Measurements from ENCODE around the gene GAPT. TPM values are rescaled to one million over a fixed set of nuclear protein-coding genes. Genes with fewer than 3 reads are reported as not detected.

GAPT gene
- total RNA-seq, 1 experiment from 2014 or later: not detected

GRCh38 chr5:58482536-58482935 is 8.7 kb upstream of the GAPT start:
- ATAC-seq (no peak), DNase-seq (no peak)
- no peaks in the 10 kb centered on the region for H3K36me3 ChIP-seq (ENCODE audit: low read depth, low read length)
- TF ChIP-seq CTCF (conservative IDR thresholded peaks at IDR 0.05; ENCODE audit: low read depth, low read length) (no peak), EZH2 (IDR thresholded peaks at IDR 0.05; ENCODE audit: low read length, unreplicated experiment) (no peak)
- POLR2A ChIA-PET (ENCODE audit: unreplicated experiment): no interaction called here
- no peaks in the 10 kb centered on the region for H4K20me1 ChIP-seq (ENCODE audit: low read length)
- H3K27ac ChIP-seq (ENCODE audit: low read length): no peak overlapping the region
- CTCF ChIA-PET: no interaction called here
- no TSS peak for BruUV-seq (replicated peaks)
- H3K9me3 ChIP-seq (ENCODE audit: low read length): no peaks in the 10 kb centered on the region
- H2AFZ ChIP-seq (ENCODE audit: low read length): no peak overlapping the region
- H3K4me3 ChIP-seq (ENCODE audit: low read length): no peak overlapping the region
- intact Hi-C loops (cut with micrococcal nuclease): no loop called here
- no peaks in the 10 kb centered on the region for H3K4me1 ChIP-seq (ENCODE audit: insufficient read depth, low read length)
- H3F3A ChIP-seq (ENCODE audit: low read length, unreplicated experiment): no peaks in the 10 kb centered on the region
- H3K9ac ChIP-seq (ENCODE audit: low read length): no peak overlapping the region
- no peaks in the 10 kb centered on the region for H3K9me2 ChIP-seq (replicated peaks; ENCODE audit: low read length)
- no peak overlapping the region for H3K4me2 ChIP-seq (ENCODE audit: low read length)
- peaks cover 24% of the 10 kb centered on the region; the same call in 1 of the 2 replicates for H3K27me3 ChIP-seq (ENCODE audit: low read length)
- no peaks in the 10 kb centered on the region for H3K79me2 ChIP-seq (ENCODE audit: low read length)

- Histone ChIP-seq H3K79me2 (ENCODE audit: low read length) (no peaks in the 10 kb centered on the region), H3K9ac (ENCODE audit: low read length) (no peak overlapping the region), H3K36me3 (ENCODE audit: low read depth, low read length) (no peaks in the 10 kb centered on the region), H3K9me2 (replicated peaks; ENCODE audit: low read length) (no peaks in the 10 kb centered on the region), H3K27me3 (ENCODE audit: low read length) (peaks cover 34% of the 10 kb centered on the region), H3K4me1 (ENCODE audit: insufficient read depth, low read length) (no peaks in the 10 kb centered on the region), H4K20me1 (ENCODE audit: low read length) (no peaks in the 10 kb centered on the region), H3K4me3 (ENCODE audit: low read length) (no peak overlapping the region), H3F3A (ENCODE audit: low read length, unreplicated experiment) (no peaks in the 10 kb centered on the region), H3K4me2 (ENCODE audit: low read length) (no peak overlapping the region), H2AFZ (ENCODE audit: low read length) (no peak overlapping the region), H3K9me3 (ENCODE audit: low read length) (no peaks in the 10 kb centered on the region), H3K27ac (ENCODE audit: low read length) (no peak overlapping the region)
- TF ChIP-seq CTCF (conservative IDR thresholded peaks at IDR 0.05; ENCODE audit: low read depth, low read length): no peak
- TF ChIP-seq EZH2 (IDR thresholded peaks at IDR 0.05; ENCODE audit: low read length, unreplicated experiment): no peak
- no peak for TF ChIP-seq EZH2phosphoT487 (IDR thresholded peaks at IDR 0.05; ENCODE audit: borderline replicate concordance, low read length)
- ATAC-seq (no peak), DNase-seq (no peak)
- CTCF ChIA-PET: no interaction called here
- POLR2A ChIA-PET (ENCODE audit: unreplicated experiment): no interaction called here
- no TSS peak for BruUV-seq (replicated peaks)
- intact Hi-C loops (cut with micrococcal nuclease): no loop called here
These were observed 6.7 kb upstream of the GAPT start for GRCh38 chr5:58484505-58484904.

- ChIA-PET CTCF (no interaction called here), POLR2A (ENCODE audit: unreplicated experiment) (no interaction called here)
- no TSS peak for BruUV-seq (replicated peaks)
- Histone ChIP-seq H3K9ac (ENCODE audit: low read length) (no peak overlapping the region), H3K9me3 (ENCODE audit: low read length) (no peaks in the 10 kb centered on the region), H3K4me1 (ENCODE audit: insufficient read depth, low read length) (no peaks in the 10 kb centered on the region), H3K27me3 (ENCODE audit: low read length) (peaks cover 50% of the 10 kb centered on the region), H3F3A (ENCODE audit: low read length, unreplicated experiment) (no peaks in the 10 kb centered on the region), H2AFZ (ENCODE audit: low read length) (no peak overlapping the region), H3K9me2 (replicated peaks; ENCODE audit: low read length) (no peaks in the 10 kb centered on the region), H3K36me3 (ENCODE audit: low read depth, low read length) (no peaks in the 10 kb centered on the region), H4K20me1 (ENCODE audit: low read length) (no peaks in the 10 kb centered on the region), H3K27ac (ENCODE audit: low read length) (no peak overlapping the region), H3K4me3 (ENCODE audit: low read length) (no peak overlapping the region), H3K4me2 (ENCODE audit: low read length) (no peak overlapping the region), H3K79me2 (ENCODE audit: low read length) (no peaks in the 10 kb centered on the region)
- intact Hi-C loops (cut with micrococcal nuclease): no loop called here
- ATAC-seq (no peak), DNase-seq (no peak)
- TF ChIP-seq EZH2 (IDR thresholded peaks at IDR 0.05; ENCODE audit: low read length, unreplicated experiment): no peak
- no peak for TF ChIP-seq CTCF (conservative IDR thresholded peaks at IDR 0.05; ENCODE audit: low read depth, low read length)
- no peak for TF ChIP-seq EZH2phosphoT487 (IDR thresholded peaks at IDR 0.05; ENCODE audit: borderline replicate concordance, low read length)
These were observed 4.9 kb upstream of the GAPT start for GRCh38 chr5:58486290-58486689.
